ENCODE results near the gene SAGE1.
"Not testable (repeated sequence)": the region's sequence is repeated elsewhere in the genome, so short reads cannot be mapped to it uniquely, and the experiment has no call there.

SAGE1 gene, protein sequence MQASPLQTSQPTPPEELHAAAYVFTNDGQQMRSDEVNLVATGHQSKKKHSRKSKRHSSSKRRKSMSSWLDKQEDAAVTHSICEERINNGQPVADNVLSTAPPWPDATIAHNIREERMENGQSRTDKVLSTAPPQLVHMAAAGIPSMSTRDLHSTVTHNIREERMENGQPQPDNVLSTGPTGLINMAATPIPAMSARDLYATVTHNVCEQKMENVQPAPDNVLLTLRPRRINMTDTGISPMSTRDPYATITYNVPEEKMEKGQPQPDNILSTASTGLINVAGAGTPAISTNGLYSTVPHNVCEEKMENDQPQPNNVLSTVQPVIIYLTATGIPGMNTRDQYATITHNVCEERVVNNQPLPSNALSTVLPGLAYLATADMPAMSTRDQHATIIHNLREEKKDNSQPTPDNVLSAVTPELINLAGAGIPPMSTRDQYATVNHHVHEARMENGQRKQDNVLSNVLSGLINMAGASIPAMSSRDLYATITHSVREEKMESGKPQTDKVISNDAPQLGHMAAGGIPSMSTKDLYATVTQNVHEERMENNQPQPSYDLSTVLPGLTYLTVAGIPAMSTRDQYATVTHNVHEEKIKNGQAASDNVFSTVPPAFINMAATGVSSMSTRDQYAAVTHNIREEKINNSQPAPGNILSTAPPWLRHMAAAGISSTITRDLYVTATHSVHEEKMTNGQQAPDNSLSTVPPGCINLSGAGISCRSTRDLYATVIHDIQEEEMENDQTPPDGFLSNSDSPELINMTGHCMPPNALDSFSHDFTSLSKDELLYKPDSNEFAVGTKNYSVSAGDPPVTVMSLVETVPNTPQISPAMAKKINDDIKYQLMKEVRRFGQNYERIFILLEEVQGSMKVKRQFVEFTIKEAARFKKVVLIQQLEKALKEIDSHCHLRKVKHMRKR

DNA sequence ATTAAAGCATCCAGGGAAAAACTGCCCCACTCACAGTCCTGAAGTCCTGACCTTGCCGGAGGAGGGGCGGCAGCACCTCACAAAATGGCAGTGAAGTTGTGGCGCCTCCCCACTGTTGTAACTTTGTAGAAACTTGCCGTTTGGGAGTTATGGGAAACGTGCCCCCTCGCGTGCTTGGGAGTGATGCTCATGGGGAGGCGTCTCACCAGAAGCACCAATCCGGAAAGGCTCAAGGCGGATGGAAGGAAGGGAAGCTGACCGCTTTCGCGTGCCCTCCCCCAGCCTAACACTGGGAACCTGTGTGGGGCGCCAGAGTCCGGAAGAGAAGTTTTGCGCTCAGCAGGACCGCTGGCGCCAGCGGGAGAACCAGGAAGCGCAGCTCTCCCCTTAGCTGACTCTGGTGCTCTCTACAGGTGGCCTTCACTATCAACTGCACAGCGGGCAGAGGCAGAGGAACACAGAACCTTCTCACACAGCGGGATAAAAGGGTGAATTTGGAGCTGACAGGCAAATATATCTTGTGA is at the start of gene SAGE1, which contains the start of gene CT45A10:
Gene SAGE1, plus strand, starts transcription at position 423 of the 524 bp plus-strand sequence. CDS start 2,527 bp downstream, outside the sequence.
Gene CT45A10, minus strand, starts transcription at position 151 of the 524 bp plus-strand sequence. CDS start 8,100 bp downstream, outside the sequence.
- DNase-seq (ENCODE audit: low read depth, low spot score), result no peak

DNA sequence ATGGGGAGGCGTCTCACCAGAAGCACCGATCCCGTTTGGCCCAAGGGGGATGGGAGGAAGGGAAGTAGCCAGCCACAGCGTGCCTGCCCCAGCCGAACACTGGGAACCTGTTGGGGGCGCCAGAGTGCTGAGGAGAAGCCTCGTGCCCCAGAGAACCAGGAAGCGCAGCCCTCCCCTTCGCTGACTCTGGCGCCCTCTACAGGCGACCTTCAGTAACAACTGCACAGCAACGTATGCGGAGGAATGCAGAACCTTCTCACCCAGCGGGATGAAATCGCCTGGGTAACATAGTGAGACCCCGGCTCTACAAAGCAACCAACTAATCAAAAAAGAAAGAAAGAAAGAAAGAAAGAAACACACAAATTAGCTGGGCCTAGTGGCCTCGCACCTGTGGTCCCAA is 39.1 kb upstream of the SAGE1 start, which contains the start of gene CT45A8:
Gene CT45A8, minus strand, starts transcription at position 101 of the 400 bp plus-strand sequence. CDS start 3,755 bp downstream, outside the sequence.
- not testable (repeated sequence) for DNase-seq (ENCODE audit: low read depth, low spot score)

DNA sequence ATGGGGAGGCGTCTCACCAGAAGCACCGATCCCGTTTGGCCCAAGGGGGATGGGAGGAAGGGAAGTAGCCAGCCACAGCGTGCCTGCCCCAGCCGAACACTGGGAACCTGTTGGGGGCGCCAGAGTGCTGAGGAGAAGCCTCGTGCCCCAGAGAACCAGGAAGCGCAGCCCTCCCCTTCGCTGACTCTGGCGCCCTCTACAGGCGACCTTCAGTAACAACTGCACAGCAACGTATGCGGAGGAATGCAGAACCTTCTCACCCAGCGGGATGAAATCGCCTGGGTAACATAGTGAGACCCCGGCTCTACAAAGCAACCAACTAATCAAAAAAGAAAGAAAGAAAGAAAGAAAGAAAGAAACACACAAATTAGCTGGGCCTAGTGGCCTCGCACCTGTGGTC is 21.8 kb upstream of the SAGE1 start, which contains the start of gene CT45A9:
Gene CT45A9, minus strand, starts transcription at position 101 of the 400 bp plus-strand sequence. CDS start 3,751 bp downstream, outside the sequence.
- not testable (repeated sequence) for DNase-seq (ENCODE audit: low read depth, low spot score)

DNA sequence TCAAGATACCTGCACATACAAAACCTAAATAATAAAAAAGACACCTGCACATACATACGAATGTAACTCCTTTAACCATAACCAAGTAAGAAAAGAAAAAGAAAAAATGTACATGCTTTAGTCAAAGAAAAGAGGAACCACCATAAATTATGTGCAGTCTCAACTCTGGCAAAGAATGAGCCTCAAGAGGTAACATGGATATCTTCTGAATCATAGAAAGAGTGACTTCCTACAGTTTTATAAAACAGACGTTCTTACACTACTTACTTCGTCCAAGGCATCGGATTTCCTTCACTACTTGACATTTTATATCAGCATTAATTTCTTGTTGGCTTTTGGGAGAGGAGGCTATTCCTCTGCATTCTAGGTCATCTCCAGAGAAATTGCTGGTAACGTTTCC is 10.8 kb upstream of the SAGE1 start:
- DNase-seq (ENCODE audit: low read depth, low spot score), result not testable (repeated sequence)

DNA sequence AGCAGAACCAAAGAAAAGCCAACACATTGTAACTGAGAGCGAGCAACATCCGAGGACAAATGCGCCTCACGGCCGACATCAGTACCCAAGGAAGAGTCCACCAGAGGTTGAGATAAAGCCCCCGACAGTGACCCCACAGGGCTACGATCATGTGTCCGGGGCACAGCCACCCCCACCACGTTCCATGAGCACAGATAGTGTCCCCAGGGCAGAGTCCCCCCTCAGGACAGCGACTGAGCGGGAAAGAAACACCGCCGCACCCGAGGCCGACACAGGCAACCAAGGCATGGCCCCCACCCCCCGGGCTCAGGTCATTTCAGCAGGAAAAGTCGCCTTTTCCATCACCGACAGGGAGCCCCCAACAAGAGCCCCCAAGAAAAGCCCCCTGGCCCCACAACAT is 5.3 kb upstream of the SAGE1 start:
- not testable (repeated sequence) for DNase-seq (ENCODE audit: low read depth, low spot score)

DNA sequence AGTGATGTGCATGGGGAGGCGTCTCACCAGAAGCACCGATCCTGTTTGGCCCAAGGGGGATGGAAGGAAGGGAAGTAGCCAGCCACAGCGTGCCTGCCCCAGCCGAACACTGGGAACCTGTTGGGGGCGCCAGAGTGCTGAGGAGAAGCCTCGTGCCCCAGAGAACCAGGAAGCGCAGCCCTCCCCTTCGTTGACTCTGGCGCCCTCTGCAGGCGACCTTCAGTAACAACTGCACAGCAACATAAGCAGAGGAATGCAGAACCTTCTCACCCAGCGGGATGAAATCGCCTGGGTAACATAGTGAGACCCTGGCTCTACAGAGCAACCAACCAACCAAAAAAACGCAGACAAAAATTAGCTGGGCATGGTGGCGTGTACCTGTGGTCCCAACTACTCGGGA is 4.5 kb upstream of the SAGE1 start:
- not testable (repeated sequence) for DNase-seq (ENCODE audit: low read depth, low spot score)

DNA sequence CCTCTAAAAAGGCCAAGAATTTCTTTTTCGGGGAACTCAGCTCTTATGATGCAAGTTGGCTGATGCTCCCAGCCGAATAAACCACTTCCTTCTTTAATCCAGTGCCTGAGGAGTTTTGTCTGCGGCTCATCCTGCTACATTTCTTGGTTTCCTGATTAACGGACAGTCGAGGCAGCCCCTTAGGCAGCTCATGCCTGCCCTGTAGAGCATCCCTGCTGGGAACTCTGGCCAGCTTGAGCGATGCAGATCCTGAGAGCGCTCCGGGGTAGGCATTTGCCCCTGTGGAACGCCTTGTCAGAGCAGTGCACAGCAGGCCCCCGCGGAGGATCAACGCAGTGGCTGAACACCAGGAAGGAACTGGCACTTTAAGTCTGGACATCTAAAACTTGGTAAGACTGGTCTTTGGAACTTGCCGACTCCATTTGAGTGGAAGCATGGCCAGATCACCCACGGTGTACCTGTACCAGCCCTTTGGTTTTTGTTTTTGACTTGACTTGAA is 3.4 kb upstream of the SAGE1 start:
- no peak for DNase-seq (ENCODE audit: low read depth, low spot score)

DNA sequence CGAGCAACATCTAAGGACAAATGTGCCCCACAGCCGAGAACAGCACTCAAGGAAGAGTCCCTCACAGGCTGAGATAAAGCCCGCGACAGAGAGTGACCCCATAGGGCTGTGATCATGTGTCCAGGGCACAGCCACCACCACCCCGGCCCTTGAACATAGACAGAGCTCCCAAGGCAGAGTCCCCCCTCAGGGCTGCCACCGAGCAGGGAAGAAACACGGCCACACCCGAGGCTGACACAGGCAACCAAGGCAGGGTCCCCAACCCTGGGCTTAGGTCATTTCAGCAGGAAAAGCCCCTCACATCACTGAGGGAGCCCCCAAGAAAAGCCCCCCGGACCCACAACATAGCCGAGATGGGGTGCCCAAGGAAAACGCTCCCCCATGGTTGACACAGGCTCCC is 735 bp upstream of the SAGE1 start:
- no peak for DNase-seq (ENCODE audit: low read depth, low spot score)

DNA sequence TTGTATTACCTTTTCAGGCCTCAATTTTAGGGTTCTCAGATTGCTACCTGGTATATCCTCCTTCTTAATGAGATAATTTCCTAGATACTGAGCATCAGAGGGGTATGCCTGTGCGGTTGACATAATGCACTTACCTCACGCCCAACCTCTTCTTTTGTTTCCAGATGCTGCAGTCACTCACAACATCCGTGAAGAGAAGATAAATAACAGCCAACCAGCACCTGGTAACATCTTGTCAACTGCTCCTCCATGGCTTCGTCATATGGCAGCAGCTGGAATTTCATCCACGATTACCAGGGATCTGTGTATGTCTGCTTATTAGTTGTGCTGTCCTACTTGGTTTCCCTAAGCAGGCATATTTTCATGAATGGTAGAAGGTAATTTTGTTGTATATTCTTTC is 16.7 kb downstream of the SAGE1 start:
- DNase-seq (ENCODE audit: low read depth, low spot score), result no peak

DNA sequence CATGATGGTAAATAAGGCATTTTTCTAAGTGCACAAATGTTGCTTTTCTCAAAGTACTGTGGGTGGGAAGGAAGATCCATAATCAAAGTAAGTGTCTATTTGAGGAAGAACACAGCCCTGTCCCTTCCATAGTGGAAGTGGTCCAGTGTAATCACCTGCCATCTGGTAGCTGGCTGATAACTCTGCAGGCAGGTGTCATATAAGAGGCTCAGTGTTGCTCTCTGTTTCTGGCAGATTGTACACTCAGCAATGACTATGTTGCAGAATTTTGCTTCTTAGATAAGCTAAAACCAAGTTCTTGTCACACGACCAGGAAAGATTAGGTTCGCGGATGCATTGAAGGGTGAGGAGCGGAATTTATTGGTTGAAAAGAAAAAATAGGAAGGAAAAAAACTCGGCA is 20.9 kb downstream of the SAGE1 start:
- no peak for DNase-seq (ENCODE audit: low read depth, low spot score)

DNA sequence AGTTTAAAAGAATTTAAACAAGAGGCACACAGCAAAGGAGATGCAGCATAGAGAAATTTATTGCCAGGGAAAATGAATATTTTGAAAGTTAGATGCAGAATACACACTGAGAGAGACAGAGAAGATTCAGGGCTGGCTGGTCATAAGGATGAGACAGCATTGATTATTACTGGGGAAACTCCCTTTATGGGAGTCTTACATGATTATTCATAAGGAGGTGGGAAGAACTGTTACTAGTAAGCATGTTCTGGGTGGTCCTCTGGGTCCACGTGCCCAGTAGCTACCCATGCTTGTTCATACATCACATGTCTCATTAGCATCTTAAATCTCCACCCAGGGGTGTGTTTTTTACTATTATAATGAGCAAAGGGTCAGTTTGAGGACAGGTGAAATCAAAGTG is 27.0 kb downstream of the SAGE1 start:
- not testable (repeated sequence) for DNase-seq (ENCODE audit: low read depth, low spot score)

DNA sequence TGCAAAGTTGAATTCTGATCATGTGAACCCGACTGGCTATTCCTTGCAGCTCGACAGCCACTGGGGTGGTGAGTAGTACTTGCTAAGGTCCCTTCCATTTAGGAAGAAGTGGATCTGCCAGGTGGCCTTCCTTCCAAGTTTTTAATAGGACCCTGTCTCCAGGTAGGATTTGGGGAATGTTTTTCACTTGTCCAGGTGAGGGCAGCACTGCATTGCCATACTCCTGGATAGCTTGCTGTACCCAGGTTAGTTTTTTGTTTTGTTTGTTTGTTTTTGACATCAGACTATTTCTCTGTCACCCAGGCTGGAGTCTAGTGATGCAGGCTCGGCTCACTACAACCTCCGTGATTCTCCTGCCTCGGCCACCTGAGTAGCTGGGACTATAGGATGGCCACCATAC is 29.8 kb downstream of the SAGE1 start:
- no peak for DNase-seq (ENCODE audit: low read depth, low spot score)

DNA sequence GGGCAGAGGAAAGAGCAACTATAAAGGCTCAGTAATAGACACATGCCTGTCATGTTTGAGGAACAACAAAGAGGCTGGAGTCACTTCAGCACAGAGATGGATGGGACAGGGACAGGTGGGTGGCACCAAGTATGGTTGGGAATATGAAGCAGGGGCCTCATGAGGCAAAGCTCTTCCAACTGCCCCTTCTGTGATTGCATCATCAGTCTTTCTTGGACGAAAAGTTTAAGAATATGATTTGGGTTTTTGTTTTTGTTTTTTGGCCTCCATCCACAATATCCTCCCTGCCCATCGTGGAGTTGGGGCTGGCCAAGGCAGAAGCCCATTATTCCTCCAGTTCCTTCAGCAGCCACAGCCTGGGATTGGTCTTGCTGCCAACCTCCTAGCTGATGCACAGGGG is 34.4 kb downstream of the SAGE1 start:
- no peak for DNase-seq (ENCODE audit: low read depth, low spot score)

DNA sequence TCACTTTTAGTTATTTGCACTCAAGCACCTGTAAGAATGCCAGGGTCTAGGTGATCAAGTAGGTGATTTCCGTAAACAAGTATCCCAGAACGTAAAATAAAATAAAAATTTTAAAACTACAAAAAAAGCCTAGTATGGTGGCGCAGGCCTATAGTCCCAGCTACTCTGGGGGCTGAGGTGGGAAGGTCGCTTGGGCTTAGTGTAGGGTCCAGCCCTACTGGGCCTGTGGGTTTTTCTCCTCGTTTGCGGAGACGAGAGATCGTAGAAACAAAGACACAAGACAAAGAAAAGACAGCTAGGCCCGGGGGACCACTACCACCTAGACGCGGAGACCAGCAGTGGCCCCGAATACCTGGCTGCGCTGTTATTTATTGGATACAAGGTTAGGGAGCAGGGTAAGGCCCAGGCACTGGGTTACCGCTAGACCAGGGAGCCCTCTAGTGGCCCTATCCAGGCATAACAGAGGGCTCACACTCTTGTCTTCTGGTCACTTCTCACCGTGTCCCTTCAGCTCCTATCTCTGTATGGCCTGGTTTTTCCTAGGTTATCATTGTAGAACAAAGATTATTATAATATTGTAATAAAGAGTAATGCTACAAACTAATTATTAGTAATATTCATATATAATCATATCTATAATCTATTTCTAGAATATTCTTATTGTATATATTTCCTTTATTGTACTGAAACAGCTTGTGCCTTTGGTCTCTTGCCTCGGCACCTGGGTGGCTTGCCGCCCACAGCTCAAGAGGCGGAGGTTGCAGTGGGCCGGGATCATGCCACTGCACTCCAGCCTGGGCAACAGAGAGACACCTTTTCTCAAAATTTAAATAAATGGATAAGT is 38.4 kb downstream of the SAGE1 start:
- DNase-seq (ENCODE audit: low read depth, low spot score), result no peak

DNA sequence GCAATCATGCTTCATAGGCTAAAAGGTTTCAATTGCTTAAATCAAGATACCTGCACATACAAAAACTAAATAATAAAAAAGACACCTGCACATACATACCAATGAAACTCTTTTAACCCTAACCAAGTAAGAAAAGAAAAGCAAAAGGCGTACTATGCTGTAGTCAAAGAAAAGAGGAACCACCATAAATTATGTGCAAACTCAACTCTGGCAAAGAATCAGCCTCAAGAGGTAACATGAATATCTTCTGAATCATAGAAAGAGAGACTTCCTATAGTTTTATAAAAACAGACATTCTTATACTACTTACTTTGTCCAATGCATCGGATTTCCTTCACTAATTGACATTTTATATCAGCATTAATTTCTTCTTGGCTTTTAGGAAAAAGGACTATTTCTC is 51.0 kb downstream of the SAGE1 start:
- no peak for DNase-seq (ENCODE audit: low read depth, low spot score)

DNA sequence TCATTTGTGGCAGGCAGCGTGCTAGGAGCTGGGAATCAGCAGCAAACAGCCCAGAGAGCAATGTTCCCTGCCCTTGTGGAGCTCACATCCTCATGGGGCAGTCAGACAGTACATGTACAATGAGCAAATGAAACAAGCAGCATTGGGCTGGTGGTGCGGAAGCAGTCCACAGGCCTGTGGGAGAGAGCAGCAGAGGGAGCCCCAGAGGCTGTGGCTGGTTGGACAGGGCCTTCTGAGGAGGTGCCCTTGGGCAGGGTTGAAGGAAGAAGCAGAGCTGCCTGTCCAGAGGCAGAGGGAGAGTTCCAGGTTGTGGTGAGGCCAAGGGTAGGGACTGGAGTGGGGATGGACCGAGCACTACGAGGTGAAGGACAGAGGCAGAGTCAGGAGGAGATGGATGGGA is 57.8 kb downstream of the SAGE1 start:
- no peak for DNase-seq (ENCODE audit: low read depth, low spot score)

All from brain pericyte (primary cell).